ENCODE results near the gene SEMA3G. TPM values are rescaled to one million over a fixed set of nuclear protein-coding genes. Genes with fewer than 3 reads are reported as not detected.

SEMA3G gene
- total RNA-seq, 1 experiment from 2014 or later = not detected

DNA sequence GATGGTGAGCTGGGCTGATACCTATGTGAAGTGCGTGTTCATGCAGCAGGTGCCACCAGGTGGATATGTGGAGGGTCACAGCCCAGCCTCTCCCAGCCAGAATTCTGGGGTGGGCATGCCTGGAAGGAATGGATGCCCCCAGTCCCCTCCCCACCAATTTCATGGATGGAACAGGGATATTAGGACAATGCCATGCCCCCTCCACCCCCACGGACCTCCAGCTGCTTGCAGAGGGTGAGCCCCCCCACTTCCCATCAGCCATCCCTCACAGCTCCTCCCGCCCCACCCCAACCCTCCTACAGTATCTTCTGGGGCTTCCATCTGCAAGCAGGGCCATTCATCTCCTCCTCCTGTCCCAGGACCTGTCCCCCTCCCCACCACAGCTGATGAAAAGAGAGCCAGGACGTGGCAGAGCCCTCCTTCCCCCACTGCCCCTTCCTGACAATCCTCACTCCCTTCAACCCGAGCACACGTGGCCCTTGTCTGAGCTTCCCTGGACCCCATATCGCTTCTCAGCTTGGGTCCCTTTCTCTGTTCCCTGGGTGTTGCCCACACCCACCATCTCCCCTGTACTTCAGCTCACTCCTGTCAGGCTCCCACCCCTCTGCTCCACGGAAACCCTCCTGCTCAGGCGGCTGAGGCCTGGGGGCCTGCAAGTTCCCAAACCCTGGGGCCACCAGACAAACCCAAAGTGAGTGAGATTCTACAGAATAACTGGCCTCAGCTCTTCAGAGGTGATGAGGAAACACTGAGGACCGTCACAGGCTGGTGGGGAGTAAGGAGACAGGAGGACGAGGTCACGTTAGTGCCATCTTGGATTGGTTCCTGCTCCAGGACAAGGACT is 2.8 kb upstream of the SEMA3G start:
- no peaks in the 10 kb centered on the region for H3K9me3 ChIP-seq (ENCODE audit: low read depth, low read length, poor library complexity, severe bottlenecking)
- no TSS peak for BruUV-seq (replicated peaks)
- ChIA-PET CTCF (interaction anchor here (0.6 to 0.7 kb wide), 2 partner anchors 8 to 36 kb away, joined by 3 to 5 read pairs; partner anchors contain the start of gene NISCH), POLR2A (ENCODE audit: low non-redundant PET) (no interaction called here)
- H3K4me3 ChIP-seq (ENCODE audit: low read depth, low read length, poor library complexity, severe bottlenecking) = no peak overlapping the region
- DNase-seq (ENCODE audit: low spot score) = no peak
- H3K36me3 ChIP-seq (ENCODE audit: insufficient read depth, low read length, poor library complexity, severe bottlenecking) = no peaks in the 10 kb centered on the region
- TF ChIP-seq, protein P1, sequence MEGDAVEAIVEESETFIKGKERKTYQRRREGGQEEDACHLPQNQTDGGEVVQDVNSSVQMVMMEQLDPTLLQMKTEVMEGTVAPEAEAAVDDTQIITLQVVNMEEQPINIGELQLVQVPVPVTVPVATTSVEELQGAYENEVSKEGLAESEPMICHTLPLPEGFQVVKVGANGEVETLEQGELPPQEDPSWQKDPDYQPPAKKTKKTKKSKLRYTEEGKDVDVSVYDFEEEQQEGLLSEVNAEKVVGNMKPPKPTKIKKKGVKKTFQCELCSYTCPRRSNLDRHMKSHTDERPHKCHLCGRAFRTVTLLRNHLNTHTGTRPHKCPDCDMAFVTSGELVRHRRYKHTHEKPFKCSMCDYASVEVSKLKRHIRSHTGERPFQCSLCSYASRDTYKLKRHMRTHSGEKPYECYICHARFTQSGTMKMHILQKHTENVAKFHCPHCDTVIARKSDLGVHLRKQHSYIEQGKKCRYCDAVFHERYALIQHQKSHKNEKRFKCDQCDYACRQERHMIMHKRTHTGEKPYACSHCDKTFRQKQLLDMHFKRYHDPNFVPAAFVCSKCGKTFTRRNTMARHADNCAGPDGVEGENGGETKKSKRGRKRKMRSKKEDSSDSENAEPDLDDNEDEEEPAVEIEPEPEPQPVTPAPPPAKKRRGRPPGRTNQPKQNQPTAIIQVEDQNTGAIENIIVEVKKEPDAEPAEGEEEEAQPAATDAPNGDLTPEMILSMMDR (conservative IDR thresholded peaks at IDR 0.05; ENCODE audit: low read depth, low read length) = no peak
- no peak for TF ChIP-seq EZH2 (IDR thresholded peaks at IDR 0.05; ENCODE audit: borderline replicate concordance, low read depth, low read length, poor library complexity, severe bottlenecking)
- no peaks in the 10 kb centered on the region for H3K4me1 ChIP-seq (ENCODE audit: insufficient read depth, low read length, poor library complexity, severe bottlenecking)
- no peaks in the 10 kb centered on the region for H3K27me3 ChIP-seq (replicated peaks; ENCODE audit: insufficient read depth, low read depth, low read length, poor library complexity)
- intact Hi-C loops (cut with micrococcal nuclease; ENCODE audit: unreplicated experiment) = loop anchor here (5.0 kb wide), 1 partner anchor 225 kb away; no protein-coding TSS in a partner anchor
- H3K27ac ChIP-seq (ENCODE audit: low read depth, low read length, poor library complexity, severe bottlenecking) = no peak overlapping the region

DNA sequence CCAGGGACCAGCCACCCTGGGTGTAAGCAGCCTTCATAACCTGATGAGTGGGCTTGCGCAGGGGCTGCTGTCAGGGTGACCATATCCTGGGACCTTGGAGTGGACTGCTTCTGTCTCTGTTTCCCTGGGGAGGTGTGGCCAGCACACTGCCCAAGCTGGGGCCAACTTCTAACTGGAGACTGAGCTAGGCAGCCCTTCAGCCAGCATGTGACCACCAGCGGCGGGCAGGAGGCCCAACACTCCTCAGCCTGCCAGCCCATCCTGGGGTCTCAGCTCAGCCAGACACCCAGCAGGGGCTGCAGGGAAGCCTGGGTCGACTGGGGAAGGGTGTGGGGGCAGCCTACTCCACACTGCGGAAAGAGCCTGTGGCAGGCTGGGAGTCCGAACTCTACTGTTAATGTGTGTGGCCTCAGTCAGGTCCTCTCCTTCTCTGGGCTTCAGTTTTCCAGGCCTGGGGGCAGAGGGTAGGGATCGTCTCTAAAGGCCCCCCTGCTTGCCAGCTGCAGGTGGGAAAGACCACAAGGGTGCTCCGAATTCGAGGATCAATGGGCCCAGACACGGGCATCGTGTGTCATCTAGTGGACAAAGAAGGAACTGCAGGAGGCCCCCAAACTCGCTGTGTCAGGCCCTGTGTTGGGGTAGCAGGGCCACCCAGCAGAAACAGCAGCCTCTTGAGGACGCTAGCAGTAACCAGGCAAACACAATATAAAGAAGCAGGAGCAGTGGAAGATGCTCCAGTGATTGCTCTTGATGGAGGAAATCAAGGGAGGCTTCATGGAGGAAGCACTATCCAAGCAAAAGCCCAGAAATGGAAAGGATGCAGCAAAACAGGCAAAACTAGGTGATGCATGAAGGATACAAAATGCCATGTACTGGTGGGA is 2.0 kb upstream of the SEMA3G start:
- TF ChIP-seq, protein P1 (conservative IDR thresholded peaks at IDR 0.05; ENCODE audit: low read depth, low read length) = peak; percentile 78
- no peak for TF ChIP-seq EZH2 (IDR thresholded peaks at IDR 0.05; ENCODE audit: borderline replicate concordance, low read depth, low read length, poor library complexity, severe bottlenecking)
- peak; percentile 63 for DNase-seq (ENCODE audit: low spot score)
- ChIA-PET CTCF (no interaction called here), POLR2A (ENCODE audit: low non-redundant PET) (no interaction called here)
- no peak overlapping the region for H3K27ac ChIP-seq (ENCODE audit: low read depth, low read length, poor library complexity, severe bottlenecking)
- no peaks in the 10 kb centered on the region for H3K9me3 ChIP-seq (ENCODE audit: low read depth, low read length, poor library complexity, severe bottlenecking)
- H3K4me3 ChIP-seq (ENCODE audit: low read depth, low read length, poor library complexity, severe bottlenecking) = no peak overlapping the region
- no peaks in the 10 kb centered on the region for H3K36me3 ChIP-seq (ENCODE audit: insufficient read depth, low read length, poor library complexity, severe bottlenecking)
- H3K27me3 ChIP-seq (replicated peaks; ENCODE audit: insufficient read depth, low read depth, low read length, poor library complexity) = no peaks in the 10 kb centered on the region
- BruUV-seq (replicated peaks) = no TSS peak
- H3K4me1 ChIP-seq (ENCODE audit: insufficient read depth, low read length, poor library complexity, severe bottlenecking) = no peaks in the 10 kb centered on the region
- intact Hi-C loops (cut with micrococcal nuclease; ENCODE audit: unreplicated experiment) = loop anchor here (5.0 kb wide), 1 partner anchor 225 kb away; no protein-coding TSS in a partner anchor

DNA sequence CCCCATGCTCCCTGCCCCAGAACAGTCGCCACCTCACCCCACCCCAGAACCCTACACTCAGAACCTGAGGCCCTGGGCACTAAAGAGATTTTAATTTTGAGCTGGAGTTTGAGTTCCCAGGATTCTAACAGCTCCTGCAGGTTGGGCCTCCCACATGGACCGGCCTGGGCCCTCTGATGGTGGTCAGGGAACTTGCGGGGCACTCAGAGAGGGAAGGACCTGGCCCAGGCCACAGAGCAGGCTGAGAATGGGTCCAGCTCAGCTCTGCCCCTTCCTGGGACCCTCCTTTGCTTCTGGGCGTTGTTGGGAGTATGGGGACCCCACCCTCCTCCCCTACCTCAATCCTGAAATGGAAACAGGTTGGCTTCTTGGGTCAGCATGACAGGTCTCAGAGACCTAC is 1.1 kb upstream of the SEMA3G start:
- CTCF ChIA-PET = interaction anchor here (0.5 kb wide), 1 partner anchor 34 kb away, joined by 3 read pairs; no protein-coding TSS in a partner anchor

More for the DNA sequence above, 1.1 kb upstream of the SEMA3G start:
- Histone ChIP-seq H3K4me3 (ENCODE audit: low read depth, low read length, poor library complexity, severe bottlenecking) (no peak overlapping the region), H3K36me3 (ENCODE audit: insufficient read depth, low read length, poor library complexity, severe bottlenecking) (no peaks in the 10 kb centered on the region), H3K27ac (ENCODE audit: low read depth, low read length, poor library complexity, severe bottlenecking) (no peak overlapping the region), H3K4me1 (ENCODE audit: insufficient read depth, low read length, poor library complexity, severe bottlenecking) (no peaks in the 10 kb centered on the region), H3K9me3 (ENCODE audit: low read depth, low read length, poor library complexity, severe bottlenecking) (no peaks in the 10 kb centered on the region), H3K27me3 (replicated peaks; ENCODE audit: insufficient read depth, low read depth, low read length, poor library complexity) (no peaks in the 10 kb centered on the region)
- no peak for DNase-seq (ENCODE audit: low spot score)
- no TSS peak for BruUV-seq (replicated peaks)
- no peak for TF ChIP-seq EZH2 (IDR thresholded peaks at IDR 0.05; ENCODE audit: borderline replicate concordance, low read depth, low read length, poor library complexity, severe bottlenecking)
- TF ChIP-seq, protein P1 (conservative IDR thresholded peaks at IDR 0.05; ENCODE audit: low read depth, low read length) = no peak
- intact Hi-C loops (cut with micrococcal nuclease; ENCODE audit: unreplicated experiment) = loop anchor here (5.0 kb wide), 1 partner anchor 224 kb away; no protein-coding TSS in a partner anchor
- POLR2A ChIA-PET (ENCODE audit: low non-redundant PET) = no interaction called here
